Choroid plexus epithelial cell (primary cell): ENCODE data around the gene PTGR3.

Experiments
- DNase-seq: peaks from one replicate; pipeline ENCODE4 v3.0.0-alpha.2; 2010; ENCODE audit warnings: low read depth
- H3K4me3 ChIP-seq: 2 replicates; pipeline ENCODE4 v1.5.1; 2011; ENCODE audit warnings: low read depth, mild to moderate bottlenecking, control low read depth, low read length, moderate library complexity
- TF ChIP-seq, protein P1 (sequence below): conservative IDR thresholded peaks from 2 replicates; pipeline ENCODE4 v1.5.1; 2011; ENCODE audit warnings: low read depth, mild to moderate bottlenecking, control low read depth, inconsistent platforms, low read length, moderate library complexity

The PTGR3 gene

DNA sequence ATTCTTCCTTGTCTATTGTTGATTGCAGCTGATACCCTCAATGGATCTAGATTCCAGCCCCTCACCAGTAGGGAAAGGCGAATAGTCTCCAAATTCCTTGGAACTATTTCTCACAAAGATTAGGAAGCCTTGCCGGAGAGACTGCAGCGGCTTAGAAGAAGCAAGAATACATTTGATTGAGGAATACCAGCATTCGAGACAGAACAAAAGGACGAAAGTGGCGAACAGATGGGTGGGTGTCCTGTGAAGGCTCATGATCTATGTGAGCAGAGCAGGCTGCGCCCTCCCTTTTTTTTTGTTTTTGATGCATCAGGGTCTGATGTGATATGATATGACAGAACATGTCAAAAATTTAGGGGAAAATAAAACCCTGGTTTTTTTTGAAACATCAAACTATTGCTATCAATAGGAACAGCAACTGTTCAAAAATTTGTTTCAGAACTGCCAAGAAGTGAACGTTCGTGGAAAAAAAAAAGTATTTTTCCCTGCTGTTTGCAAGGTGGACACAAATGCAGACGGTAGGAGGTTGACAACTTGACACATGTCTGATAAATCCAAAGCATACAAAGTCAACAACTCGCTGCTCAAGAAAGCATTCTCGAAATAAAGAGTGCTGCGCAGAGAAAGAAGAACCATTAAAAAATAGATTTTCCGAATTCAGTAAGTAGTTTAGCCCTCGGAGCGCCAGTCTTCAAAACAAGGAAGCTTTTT lies 49.1 kb downstream of the PTGR3 start:
- TF ChIP-seq, protein P1, sequence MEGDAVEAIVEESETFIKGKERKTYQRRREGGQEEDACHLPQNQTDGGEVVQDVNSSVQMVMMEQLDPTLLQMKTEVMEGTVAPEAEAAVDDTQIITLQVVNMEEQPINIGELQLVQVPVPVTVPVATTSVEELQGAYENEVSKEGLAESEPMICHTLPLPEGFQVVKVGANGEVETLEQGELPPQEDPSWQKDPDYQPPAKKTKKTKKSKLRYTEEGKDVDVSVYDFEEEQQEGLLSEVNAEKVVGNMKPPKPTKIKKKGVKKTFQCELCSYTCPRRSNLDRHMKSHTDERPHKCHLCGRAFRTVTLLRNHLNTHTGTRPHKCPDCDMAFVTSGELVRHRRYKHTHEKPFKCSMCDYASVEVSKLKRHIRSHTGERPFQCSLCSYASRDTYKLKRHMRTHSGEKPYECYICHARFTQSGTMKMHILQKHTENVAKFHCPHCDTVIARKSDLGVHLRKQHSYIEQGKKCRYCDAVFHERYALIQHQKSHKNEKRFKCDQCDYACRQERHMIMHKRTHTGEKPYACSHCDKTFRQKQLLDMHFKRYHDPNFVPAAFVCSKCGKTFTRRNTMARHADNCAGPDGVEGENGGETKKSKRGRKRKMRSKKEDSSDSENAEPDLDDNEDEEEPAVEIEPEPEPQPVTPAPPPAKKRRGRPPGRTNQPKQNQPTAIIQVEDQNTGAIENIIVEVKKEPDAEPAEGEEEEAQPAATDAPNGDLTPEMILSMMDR: no peak
- no peak for DNase-seq
- H3K4me3 ChIP-seq: no peak overlapping the region

DNA sequence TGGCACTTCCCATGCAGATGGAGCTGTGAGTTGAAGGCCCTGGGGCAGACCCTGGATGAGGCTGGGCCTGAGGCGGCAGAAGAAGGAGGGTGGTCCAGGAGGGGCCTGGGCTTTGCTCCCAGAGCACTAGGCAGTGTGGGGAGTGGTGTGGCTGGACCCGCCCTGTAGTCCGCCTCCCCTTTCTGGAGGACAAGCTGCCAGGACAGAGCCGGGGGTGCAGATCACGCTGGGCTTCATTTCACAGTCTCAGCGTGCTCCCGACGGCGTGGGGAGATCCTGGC lies 49.8 kb downstream of the PTGR3 start:
- no peak overlapping the region for H3K4me3 ChIP-seq
- DNase-seq: no peak
- TF ChIP-seq, protein P1: no peak
